Breast epithelium (tissue), 3 donors: ENCODE data around the gene BTBD7.

Experiments
- POLR2A ChIP-seq: fragments of 450-650 bp; IDR thresholded peaks from one replicate; pipeline ENCODE4 v1.6.1; 2016; ENCODE audit warnings: antibody characterized with exemption, mild to moderate bottlenecking, moderate library complexity
- TF ChIP-seq, protein P1 (sequence below), 3 donors: fragments of 450-650 bp; IDR thresholded peaks; one replicate each; pipeline ENCODE4 v1.5.1; 2016 to 2017; ENCODE audit warnings: antibody characterized with exemption in 3 of 3, mild to moderate bottlenecking in 3 of 3, moderate library complexity in 3 of 3

DNA sequence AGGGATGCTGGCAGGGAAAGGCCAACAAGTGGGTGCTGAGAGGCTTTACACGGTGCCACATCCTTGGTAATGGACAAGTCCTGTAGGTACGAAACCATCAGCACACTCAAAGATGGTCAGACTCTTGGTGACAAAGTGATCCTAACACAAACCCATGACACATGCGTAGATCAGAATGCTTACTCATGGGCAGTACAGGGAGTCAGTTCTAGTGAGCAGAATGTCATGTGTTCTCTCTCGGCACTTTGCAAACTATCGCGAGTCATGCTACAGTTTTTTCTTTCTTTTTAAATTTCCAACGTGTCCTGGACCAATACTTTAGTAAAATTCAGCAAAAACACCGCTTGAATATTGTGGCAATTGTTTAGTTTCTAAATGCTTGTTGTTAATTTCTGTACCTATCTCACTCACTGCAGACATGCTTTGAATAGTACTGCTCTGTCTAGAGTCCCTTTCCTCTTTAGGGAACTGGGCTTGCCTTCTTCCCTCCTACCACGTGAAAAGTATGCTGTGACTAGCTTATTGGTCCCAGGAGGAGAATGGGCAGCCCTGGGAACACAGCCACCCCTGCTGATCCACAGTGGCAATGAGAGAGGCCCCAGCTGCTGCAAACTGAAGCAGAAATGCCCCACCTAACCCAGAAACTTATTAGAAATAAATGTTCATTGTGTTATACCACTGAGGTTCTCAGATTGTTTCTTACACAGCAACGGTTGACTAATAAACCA is 63.3 kb downstream of the BTBD7 start:
- no peak for TF ChIP-seq POLR2A
- TF ChIP-seq, protein P1, sequence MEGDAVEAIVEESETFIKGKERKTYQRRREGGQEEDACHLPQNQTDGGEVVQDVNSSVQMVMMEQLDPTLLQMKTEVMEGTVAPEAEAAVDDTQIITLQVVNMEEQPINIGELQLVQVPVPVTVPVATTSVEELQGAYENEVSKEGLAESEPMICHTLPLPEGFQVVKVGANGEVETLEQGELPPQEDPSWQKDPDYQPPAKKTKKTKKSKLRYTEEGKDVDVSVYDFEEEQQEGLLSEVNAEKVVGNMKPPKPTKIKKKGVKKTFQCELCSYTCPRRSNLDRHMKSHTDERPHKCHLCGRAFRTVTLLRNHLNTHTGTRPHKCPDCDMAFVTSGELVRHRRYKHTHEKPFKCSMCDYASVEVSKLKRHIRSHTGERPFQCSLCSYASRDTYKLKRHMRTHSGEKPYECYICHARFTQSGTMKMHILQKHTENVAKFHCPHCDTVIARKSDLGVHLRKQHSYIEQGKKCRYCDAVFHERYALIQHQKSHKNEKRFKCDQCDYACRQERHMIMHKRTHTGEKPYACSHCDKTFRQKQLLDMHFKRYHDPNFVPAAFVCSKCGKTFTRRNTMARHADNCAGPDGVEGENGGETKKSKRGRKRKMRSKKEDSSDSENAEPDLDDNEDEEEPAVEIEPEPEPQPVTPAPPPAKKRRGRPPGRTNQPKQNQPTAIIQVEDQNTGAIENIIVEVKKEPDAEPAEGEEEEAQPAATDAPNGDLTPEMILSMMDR (IDR thresholded peaks at IDR 0.05): no peak
